Ishikawa (cell line): ENCODE data around the gene ALDH1A2.

ENCODE experiments used
- NFIC ChIP-seq: IDR thresholded peaks from 2 replicates; pipeline ENCODE4 v1.6.1; 2012
- TF ChIP-seq, protein P1 (sequence below): IDR thresholded peaks from 2 replicates; pipeline ENCODE4 v1.6.1; 2012

DNA sequence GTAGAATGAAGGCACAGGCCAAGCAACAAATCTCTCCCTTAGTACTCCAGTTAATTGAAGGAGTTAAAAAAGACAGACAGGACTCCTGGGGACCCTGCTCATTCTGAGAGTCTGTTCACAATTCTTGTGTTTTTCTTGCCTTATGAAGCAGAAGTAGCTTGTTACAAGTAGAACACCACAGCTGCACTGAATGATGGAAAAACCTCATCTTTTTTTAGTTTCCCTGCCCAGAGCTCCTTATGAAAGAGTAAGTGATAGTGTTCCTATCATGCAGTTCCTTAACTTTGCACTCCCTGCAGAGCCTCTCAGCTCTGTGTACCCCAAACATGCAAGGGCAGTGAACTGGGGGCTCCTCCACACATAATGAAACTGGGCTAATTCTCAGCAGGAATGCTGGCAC is 95.5 kb downstream of the ALDH1A2 start:
- TF ChIP-seq, protein P1, sequence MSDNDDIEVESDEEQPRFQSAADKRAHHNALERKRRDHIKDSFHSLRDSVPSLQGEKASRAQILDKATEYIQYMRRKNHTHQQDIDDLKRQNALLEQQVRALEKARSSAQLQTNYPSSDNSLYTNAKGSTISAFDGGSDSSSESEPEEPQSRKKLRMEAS, result no peak
- TF ChIP-seq NFIC, result no peak
